Fibroblast of villous mesenchyme (primary cell): ENCODE data around the gene PCDH10. TPM values are rescaled to one million over a fixed set of nuclear protein-coding genes. Genes with fewer than 3 reads are reported as not detected.

Experiments
- DNase-seq: peaks from one replicate; pipeline ENCODE4 v3.0.0-alpha.2; 2010; ENCODE audit warnings: low read depth
- H3K4me3 ChIP-seq: 2 replicates; pipeline ENCODE4 v1.5.1; 2011; ENCODE audit warnings: low read depth, mild to moderate bottlenecking, low read length
- CTCF ChIP-seq: IDR thresholded peaks from 2 replicates; pipeline ENCODE4 v1.5.1; 2012; ENCODE audit warnings: low read depth, mild to moderate bottlenecking, low read length; ENCODE audit not compliant: insufficient read depth
- total RNA-seq: library from RNA; depleted of rRNA; stranded (reverse); fragments of >200 nt; gene quantifications from 2 replicates; pipeline ENCODE4 v1.2.3, GENCODE V29; 2012

The PCDH10 gene
- total RNA-seq, 1 donor: 16.4 TPM

DNA sequence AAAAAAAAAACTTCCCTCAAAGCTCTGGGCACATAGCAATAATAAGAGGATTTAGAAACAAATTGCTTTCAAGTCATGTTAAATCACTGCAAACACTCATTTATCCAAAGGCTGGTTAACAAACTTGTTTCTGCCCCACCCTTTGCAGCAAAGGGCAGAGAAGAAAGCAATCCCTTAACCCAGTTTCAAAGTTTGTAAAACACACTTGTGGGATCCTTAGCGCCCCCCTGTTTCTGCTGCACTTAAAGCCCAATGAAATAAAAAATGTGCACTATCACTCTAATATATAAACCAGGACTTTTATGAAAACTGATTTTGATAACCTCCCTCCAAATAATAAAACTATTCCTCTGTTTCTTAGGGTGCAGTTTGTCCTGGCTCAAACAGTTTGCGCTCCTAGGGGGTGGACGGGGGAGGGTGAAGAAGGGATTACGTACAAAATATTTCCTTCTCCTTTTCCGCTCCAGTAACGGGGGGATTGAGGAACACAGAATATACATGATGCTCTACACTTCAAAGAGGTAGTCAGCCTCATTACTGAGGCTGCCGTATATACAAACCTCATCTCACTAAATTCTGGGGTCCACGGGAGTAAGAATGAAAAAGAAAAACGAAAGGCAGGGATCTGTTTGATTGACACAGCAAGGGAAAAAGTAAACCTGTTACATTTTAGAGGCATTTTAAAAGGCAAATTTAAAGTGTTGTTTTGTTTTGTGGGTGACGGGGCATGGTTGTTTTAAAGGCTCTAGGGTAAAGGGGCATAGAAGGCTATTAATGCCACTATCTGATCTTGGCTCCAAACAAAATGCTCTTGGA lies 3.1 kb upstream of the PCDH10 start:
- no peak for TF ChIP-seq CTCF
- H3K4me3 ChIP-seq: peak overlapping the region; percentile 61
- DNase-seq: no peak

DNA sequence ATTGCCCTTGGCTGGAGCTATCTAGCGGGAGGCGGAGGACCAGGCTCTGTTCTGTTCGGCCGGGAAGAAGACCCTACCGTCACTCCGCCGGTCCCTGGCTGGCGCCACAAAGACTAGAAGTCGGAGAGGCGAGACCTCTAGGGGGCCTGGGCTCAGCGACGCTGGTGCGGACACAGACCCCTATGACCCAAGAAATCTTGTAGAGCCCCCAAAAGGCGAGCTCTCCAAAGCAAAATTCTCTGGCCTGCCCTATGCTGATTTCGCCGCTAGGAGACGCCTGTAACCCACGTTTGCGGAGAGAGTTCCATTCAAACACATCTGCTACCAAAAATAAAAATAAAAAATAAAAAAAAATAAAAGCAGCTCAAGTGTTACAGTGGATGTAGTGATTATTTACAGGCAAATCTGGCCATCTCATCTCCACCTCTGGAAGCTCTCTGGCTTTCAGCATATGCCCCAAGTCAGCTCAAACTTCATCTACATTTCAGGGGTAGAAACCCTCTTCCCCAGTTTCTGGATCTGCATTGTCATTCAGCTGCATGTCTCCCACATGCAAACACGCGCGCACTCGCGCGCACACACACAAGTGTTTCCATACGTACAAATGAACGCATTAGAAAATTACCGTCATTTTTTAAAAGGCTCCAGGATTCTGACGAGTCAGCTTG lies 2.4 kb upstream of the PCDH10 start:
- peak; percentile 55 for DNase-seq
- TF ChIP-seq CTCF: peak; percentile 99
- H3K4me3 ChIP-seq: peak overlapping the region; percentile 61

- H3K4me3 ChIP-seq: peak overlapping the region; percentile 61
- no peak for DNase-seq
- no peak for TF ChIP-seq CTCF
Measured at GRCh38 chr4:133147286-133147821, 1.7 kb upstream of the PCDH10 start.

DNA sequence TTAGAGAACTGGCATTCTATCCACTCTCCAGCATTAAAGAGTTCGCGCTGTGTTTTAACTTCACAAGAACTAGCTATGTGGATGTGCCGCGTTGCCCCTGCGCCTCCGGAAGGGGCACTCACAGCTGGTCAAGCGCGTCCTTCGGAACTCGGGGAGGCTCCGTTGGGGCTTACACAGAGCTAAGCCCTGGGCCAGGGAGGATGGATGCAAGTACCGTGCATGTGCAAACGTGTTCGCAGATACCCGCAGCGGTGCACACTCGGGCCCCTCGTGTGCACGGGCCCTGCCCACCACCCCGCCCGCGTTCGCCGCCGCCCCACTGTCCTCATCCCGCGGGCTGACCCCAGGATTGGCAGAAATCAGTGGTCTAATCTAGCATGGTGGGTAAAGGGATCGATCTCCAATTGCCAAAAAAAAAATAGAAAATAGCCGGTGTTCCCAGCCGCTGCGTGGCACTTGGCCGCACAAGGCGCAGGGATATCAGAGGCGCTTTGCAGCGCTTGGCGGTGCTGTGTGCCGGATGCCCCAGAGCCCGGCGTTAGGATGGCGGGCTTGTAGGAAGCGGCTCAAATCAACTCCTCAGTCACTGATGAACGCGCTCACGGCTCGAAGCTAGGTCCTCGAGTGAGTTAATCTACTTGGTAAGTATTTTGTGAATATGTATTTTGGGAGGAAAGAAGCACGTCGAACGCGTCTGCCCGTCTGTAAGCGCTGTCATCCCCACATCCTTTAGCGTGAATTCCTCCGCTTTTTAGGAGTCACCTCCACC lies 989 bp upstream of the PCDH10 start:
- peak; percentile 5 for TF ChIP-seq CTCF
- peak overlapping the region; percentile 61 for H3K4me3 ChIP-seq
- no peak for DNase-seq

DNA sequence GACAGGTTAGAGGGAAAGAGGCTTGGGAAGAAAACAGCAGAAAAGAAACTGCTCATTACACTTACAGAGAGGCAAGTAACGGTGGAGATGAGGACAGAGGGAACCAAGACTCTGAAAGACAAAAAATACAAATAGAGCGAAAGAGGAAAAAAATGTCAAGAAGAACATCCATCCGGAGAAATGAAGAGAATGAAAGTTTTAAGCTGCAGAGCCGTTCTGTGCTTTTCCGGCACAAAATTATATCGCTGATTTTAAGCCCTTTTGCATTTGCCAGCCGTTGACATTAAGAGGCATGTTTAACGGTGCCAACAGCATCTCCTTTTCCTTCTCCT lies 236 bp downstream of the PCDH10 start:
- TF ChIP-seq CTCF: no peak
- no peak for DNase-seq
- peak overlapping the region; percentile 61 for H3K4me3 ChIP-seq

DNA sequence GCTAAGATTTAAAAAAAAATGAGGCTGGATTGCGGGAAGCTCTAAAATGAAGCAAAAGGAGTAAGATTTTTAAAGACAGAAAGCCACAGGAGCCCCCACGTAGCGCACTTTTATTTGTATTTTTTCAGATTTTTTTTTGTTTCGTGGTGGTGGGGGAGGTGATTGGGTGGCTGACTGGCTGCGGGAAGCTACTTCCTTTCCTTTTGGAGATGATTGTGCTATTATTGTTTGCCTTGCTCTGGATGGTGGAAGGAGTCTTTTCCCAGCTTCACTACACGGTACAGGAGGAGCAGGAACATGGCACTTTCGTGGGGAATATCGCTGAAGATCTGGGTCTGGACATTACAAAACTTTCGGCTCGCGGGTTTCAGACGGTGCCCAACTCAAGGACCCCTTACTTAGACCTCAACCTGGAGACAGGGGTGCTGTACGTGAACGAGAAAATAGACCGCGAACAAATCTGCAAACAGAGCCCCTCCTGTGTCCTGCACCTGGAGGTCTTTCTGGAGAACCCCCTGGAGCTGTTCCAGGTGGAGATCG lies 908 bp downstream of the PCDH10 start:
- TF ChIP-seq CTCF: no peak
- no peak for DNase-seq
- peak overlapping the region; percentile 61 for H3K4me3 ChIP-seq
